Measurements from ENCODE around the gene SLC5A1.

The SLC5A1 gene

DNA sequence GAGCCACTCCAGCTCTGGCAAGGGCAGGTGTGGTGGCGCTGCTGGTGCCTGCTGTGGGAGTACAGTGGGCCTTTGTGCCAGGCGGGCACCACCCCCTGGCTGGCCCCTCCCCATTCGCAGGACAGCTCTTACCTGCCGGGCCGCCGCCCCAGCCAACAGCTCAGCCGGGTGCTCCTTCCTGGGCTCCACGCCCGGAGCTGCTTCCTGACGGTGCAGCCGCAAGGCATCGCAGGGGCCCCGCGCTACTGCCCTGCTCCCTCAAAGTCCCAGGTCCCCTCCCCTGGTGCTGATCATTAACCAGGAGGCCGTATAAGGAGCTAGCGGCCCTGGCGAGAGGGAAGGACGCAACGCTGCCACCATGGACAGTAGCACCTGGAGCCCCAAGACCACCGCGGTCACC, at the start of gene SLC5A1:
Gene SLC5A1, plus strand, starts transcription at position 338 of the 400 bp plus-strand sequence. Its CDS starts 21 bp downstream, at position 359.
- peak; percentile 65 for DNase-seq

DNA sequence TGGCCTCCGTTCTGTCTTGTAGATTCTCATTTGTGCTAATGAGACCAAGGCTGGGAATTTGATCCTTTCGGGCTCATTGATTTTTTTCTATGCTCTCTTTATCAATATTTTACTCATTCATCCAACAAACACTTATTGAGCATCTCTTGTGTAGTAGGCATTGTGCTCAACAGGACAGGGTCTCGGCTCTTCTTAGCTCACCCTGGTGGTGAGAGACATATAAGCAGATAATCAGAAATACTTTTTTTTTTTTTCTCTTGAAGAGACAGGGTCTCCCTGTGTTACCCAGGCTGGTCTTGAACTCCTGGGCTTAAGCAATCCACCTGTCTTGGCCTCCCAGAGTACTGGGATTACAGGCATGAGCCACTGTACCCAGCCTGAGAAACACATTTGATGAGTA, 48.0 kb upstream of the SLC5A1 start:
- DNase-seq = no peak

DNA sequence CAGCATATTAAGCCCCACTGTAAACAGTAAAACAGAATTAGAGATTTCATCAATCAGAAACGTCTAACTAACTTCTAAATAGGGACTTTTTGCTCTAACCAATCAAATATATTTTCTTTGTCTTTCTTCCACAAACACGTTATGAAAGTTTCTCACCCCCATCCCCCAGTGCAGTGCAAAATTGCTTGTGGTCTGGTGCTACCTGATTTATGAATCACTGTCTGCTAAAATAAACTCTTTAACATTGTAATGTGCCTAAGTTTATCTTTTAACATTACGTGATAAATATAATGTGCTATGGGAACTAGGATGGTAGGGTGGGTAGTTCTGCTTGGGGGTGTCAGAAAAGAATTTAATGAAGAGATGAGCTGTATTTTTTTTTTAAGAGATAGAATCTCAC, 47.3 kb upstream of the SLC5A1 start:
- no peak for DNase-seq

DNA sequence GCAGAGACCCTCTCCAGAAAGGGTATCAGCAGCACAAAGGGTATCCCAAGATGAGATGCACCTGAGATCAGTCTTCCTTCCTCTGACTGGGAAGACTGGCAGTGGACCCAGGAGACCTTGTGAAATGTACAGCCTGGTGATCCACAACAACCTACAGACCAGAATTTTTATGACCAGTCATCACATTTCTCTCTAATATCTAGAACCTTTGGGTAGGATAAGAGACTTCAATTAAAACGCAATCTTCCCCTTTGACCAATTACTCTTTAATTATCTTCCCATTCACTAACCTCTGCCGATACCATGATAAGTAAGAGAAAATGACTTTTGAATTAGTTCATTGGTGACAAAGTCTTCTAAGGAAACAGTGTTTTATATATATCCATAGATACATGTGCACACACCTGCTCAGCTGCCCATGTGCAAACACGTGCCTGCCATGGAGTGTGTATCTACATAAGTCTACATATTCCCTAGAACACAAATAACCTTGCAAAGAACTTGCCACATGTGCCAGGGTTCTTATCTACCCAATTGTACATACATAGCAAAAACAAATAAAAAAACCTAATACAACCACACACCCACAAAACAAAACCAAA, 44.2 kb upstream of the SLC5A1 start:
- DNase-seq = no peak

DNA sequence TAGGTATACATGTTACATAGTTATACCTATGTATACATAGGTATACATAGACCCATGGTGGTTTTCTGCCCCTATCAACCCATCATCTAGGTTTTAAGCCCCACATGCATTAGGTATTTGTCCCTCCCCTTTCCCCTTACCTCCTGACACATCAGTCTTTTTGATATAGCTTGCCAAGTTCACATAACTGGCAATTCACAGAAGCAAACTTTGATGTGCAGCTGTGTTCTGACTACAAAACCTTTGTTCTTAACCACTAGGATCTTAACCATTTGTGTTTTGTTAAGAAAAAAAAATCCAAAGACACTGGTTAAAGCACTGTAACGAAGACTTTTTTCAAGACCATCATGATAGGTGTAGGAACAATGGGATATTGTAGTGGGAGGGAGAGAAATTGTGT, 42.9 kb upstream of the SLC5A1 start:
- no peak for DNase-seq

DNA sequence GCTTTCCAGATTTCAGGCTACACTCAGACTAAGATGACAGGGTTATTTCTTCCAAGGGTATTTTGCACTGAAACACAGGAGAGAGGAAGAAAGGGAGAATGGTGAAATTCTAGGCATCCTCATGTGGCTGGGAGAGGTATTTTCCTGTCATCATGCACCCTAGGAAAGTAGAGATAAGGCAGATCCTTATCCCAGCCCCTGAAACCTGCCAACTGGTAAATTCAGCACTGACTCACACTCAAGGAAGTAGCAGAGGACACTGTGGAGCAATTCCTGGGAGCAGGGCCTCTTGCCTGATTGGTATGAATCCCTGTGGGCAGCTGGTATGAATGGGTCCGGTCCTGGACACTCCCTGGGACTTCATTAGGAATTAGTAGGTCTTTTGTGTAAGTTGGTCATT, 37.6 kb upstream of the SLC5A1 start:
- DNase-seq = no peak

DNA sequence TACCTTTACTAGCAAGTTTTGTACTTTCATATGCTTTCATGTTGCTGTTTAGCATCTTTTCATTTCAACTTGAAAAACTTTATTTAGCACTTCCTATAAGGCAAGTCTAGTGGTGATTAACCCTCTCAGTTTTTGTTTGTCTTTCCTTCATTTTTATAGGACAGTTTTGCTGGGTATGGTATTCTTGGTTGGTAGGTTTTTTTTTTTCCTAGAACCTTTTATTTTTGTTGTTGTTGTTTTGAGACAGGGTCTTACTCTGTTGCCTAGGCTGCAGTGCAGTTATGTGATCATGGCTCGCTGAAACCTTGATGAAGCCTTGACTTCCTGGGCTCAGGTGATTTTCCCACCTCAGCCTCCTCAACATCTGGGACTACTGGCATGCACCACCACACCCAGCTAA, 29.9 kb upstream of the SLC5A1 start:
- DNase-seq = no peak

DNA sequence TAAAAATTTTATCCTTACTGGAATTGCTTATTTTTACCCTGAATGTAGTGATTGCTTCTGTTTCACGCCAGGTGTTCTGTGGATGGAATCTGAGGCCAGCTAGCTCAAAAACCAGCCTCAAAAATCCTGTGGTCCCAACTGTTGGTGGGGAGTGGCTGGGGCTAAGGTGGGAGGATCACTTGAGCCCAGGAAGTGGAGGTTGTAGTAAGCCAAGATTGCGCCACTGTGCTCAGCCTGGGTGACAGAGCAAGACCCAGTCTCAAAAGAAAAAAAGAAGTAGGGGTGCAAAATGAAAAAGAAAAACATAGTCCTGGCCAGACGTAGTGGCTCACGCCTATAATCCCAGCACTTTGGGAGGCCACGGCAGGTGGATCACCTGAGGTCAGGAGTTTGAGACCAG, 27.0 kb upstream of the SLC5A1 start:
- no peak for DNase-seq

DNA sequence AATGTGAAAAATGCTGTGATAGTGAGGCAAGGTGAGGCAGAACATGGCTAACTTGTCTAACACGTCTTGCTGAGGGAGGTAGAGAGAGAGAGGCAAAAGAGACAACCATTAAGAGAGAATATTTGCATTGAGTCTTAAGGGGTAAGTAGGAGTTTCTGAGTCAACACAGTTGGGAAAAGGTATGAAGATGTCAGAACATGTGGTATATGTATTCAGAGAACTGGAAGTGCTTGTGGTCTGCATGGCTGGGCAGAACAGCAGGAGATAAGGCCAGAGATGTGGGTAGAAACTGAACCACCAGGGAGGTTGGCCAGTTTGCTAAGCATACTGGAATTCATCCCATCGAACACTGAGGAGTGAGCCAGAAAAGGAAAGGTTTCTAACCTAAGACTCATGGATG, 25.0 kb upstream of the SLC5A1 start:
- DNase-seq = no peak

DNA sequence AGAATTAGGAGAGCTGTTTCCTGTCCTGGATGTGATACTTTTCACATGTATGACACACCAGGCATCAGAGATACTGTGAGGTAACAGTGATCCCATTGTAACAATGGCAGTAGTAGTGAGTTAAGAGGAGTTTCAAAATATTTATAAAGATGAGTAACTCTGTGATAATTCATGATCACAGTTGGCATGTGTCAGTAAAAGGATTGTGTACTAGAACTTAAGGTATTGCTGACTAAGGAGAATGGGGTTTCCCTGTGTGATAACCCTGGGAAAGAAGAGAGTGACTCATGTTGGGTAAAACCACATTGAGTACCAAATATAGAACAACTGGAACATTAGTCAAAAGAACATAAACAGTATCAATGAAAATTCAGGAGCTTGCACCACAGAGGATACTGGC, 22.9 kb upstream of the SLC5A1 start:
- no peak for DNase-seq

DNA sequence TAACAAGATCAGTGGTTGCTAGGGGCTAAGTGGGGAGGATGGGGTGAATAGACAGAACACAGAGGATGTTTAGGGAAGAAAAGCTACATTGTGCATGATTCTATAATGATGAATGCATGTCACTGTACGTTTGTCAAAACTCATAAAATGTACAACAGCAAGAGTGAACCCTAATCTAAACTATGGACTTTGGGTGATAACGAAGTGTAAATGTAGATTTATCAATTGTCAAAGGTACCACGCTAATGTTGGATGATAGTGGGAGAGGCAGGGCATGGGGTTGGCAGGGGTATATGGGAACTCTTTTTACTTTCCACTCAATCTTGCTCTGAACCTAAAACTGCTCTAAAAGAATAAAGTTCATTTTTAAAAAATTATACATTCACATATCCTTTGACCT, 21.3 kb upstream of the SLC5A1 start:
- no peak for DNase-seq

DNA sequence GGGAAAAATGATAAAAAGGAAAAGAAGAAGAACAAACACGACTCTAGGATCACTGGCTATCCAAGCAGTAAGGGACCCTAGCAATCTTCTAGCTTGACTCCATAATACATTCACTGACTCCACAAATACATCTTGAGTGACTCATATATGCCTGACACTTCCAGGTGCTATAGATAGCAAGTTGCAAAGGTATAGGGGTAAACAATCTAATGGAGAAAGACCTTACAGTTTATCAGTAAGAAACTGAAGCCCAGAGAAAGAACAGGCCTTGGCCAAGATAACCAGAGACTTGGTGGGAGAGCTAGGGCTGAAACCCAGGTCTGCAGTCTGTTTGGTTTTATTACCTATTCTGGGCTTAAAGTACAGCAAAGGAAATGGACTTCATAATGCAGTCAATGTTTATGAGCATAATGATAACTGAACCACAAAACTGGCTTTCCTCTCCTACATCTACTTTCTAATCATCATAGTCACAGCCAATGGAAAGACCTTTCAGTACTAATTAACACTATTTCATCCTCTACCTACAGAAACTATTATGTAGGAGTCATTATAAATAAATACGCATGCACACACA, 19.7 kb upstream of the SLC5A1 start:
- DNase-seq = no peak

DNA sequence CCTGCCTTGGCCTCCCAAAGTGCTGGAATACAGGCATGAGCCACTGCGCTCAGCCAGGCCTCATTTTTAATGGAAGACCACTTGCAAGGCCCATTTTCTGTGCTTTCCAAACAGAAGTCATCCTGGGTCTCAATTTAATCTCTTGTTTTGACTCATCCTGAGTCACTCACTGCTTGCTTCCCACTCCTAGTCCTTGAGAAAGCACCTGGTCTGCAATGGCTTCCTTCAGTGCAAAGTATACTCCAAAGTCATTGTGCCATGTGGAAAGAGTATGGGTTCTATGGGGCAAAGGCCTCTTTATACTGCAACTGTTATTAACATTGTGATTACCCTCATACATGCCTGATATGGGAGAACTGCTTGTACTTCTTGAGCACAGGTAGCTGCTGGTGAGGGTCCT, 18.3 kb upstream of the SLC5A1 start:
- DNase-seq = no peak

DNA sequence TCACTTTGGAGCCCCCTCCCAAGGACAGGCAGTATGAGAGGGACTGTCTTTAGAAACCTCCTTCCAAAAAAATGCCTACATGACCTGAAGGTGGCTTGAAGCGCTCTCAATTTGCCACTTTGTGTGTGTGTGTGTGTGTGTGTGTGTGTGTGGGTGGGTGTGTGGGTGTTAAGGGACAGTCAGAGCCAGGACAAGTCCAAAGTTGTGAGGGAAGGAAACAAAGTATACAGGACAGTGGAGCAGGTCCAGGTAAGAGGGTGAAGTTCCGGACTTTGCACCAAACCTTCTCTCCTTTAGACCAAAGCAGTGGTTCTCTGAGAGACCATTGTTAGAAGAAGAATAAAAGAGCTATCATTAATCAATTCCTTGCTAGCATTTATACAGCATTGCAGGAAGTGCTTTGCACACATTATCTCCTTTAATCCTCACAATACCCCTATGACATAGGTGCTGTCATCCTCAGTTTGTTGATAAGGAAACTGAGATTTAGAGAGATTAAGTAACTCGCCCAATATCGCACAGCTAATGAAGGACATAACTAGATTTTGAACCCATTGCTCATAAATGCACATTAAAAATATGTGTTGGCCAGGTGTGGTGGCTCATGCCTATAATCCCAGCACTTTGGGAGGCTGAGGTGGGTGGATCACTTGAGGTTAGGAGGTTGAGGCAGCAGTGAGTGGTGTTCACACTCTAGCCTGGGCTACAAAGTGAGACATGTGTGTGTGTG, 12.4 kb upstream of the SLC5A1 start:
- no peak for DNase-seq

DNA sequence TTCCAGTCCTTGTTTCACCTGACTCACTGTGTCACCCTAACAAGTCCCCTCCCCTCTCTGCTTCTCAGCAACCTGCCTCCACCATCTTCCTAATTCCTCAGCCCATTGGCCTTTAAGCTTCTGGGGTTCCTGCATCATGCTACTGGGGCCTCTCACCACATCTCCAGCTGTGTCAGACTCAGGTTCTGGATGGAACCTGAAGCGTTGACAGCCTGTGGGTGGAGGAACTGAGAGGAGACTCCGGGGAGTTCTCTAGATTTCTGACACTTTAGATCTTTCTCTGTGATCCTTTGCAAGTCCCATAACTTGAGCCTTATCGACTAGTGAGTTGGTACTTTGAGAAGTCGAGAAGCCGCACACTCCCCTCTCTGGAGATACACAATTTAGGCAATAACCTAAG, 11.6 kb upstream of the SLC5A1 start:
- no peak for DNase-seq

DNA sequence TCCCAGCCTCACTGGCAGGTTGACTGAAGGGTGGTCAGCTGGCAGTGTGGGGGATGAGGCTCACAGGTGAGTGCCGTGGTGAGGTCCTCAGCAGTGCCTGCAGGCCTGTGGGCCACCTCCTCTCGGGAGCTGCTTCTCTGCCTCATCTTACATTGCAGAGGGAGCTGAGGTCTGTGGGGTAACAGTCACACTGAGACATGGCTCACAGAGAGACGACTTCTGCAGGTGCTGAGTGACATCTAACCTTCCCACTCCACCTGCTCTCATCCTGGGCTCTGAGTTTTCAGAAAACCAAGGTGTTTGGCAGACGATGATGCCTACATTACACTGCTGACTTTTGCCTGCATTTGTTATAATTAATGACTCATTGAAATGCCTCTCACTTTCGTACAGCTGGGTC, 8.8 kb upstream of the SLC5A1 start:
- DNase-seq = no peak

DNA sequence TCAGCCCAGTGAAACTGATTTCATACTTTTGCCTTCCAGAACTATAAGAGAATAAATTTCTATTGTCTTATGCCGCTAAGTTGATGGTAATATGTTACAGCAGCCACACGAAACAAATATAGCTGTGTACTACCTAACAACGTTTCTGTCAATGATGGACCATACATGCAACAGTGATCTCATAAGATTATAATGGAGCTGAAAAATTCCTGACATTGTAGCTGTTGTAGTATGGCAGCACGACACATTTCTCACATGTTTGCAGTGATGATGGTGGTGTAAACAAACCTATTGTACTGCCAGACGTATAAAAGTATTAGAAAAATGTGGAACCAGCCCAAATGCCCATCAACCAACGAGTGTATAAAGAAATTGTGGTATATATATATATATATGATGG, 5.8 kb upstream of the SLC5A1 start:
- no peak for DNase-seq

DNA sequence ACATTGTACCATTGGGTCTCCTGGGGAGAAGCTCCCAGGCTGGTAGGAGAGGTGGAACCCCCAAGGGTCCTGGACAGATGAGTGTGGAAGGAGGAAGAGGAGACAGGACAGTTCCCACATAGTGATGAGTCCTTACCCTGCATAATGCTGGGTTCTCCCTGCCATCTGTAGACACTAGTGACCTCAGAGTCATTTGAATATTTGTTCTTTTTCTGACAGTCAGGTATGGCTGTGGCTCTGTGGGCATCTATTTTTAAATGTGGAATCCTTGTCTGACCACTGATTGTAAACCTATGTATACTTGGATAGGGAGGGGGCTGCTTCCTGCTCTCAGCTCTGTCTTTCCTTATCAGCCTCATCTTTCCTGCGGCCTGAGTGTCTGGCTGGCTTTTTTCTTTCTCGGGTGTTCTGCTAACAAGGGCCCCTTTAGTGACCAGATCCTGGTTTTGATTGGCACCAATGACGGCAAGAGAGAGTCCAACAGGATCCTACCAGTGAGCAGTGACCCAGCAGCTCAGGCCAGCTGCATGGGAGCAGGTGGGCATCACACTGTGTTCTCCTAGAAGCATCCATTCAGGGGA, 2.6 kb upstream of the SLC5A1 start:
- peak; percentile 0 for DNase-seq

DNA sequence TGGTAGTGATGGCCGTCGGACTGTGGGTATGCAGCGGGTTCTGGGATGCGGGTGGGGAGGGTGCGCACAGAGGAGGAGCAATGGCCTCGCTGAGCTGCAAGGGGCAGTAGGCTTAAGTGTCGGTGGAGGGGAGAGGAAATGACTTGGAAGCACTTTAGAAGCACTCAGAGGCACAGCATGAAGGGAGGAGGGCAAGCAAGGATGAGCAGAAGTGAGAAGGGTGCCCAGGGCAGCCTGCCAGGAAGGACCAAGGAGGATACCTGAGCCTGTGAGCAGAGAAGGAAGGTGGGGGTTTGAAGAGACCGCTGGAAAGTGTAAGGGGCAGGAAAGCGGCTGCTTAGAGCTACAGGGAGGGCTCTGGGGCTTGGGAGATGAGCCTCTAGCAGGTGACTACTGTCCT, 330 bp downstream of the SLC5A1 start:
- no peak for DNase-seq

DNA sequence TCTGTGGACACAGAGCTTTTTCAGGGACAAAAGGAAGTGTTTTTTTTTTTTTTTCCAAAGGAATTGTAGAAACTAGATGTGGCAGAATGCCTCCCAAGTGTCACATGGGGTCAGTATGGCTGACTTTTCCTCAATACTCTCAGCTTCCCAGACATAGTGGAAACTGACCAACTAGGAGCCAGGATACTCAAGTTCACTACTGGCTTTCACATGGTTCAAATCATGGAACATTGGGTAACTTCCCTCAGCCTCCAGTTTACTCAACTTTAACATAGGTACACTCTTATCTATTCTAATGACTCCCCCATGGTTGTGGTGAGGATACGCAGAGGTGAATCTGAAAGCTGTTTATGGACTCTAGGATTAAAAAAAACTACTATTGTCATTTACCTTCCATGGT, 1.4 kb downstream of the SLC5A1 start:
- no peak for DNase-seq

DNA sequence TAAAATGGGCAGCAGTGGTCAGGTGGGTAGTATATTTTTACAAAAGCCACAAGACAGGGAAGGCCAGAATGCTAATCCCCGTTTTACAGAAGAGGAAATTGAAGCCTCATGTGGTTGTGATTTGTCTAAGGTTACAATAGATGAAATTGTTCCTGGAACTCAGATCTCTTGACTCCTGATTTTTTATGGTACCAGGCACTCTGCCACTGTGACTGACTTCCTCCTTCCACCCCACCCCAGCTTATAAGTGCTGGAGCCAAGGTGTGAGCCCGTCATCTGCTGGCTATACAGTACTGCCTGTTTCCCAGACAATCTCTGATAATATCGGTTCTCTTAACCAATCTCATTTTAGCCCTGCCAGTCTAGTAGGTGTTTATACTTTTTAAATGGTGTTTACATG, 1.9 kb downstream of the SLC5A1 start:
- no peak for DNase-seq

DNA sequence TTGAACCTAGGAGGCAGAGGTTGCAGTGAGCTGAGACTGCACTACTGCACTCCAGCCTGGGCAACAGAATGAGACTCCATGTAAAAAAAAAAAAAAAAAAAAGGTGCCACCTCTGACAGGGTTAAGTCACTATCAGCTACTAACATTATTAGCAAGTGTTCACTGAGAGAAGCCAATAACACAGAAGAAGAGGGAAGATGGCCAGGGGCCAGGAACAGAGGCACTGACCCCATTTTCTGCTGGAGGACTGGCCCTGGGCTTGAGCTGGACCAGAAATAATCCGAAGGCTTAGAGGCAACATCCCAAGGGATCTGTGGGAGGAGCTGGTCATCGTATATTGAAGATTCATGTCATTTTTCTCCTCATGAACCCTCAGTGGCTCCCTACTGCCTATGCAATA, 5.0 kb downstream of the SLC5A1 start:
- no peak for DNase-seq

DNA sequence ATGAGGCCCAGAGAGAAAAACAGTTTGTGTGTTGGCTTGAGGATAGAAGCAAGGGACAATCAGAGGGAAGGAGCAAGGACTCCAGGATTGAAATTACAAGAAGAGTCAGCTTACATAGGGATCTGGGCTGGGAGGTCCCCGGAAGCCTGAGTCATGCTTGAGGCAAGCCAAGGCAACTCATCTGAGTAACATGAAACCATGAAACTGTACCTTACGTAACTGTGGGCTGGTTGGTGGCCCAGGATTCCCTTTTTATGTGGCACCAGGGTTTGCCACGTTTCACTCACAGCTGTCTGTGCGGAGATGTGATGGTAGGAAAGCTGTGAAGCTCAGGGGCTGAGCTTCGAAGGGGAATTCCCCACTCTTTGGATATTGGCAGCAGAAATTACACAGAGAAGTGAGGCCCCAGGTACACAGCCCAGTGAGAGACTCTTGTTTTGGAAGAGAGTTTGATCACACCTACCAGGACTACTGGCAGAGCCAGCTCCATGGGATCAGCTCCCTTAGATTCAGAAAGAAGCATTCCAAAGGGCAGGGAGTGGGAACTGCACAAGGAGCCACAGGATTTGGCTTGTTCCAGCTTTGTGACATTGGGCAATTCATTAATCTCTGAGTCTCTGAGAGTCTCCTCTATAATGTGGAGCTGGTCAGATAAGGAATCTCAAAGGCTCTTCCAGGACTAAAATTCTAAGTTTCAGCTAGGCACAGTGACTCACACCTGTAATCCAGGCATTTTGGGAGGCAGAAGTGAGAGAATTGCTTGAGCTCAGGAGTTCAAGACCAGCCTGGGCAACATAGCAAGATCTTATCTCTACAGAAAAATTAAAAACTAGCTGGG, 7.8 kb downstream of the SLC5A1 start:
- DNase-seq = no peak

All from NCI-H526 treated with DMSO at 0.1 percent for 48 hours (cell line).